Bronchus fibroblast of lung (primary cell): ENCODE data around the gene CALY. TPM values are rescaled to one million over a fixed set of nuclear protein-coding genes. Genes with fewer than 3 reads are reported as not detected.

ENCODE experiments used
- total RNA-seq: library from RNA; depleted of rRNA; stranded (reverse); fragments of >200 nt; gene quantifications from 2 replicates; pipeline ENCODE4 v1.2.3, GENCODE V29; 2015

CALY gene
- 1.0 TPM in 1 of 2 replicates, not detected in the other for total RNA-seq

DNA sequence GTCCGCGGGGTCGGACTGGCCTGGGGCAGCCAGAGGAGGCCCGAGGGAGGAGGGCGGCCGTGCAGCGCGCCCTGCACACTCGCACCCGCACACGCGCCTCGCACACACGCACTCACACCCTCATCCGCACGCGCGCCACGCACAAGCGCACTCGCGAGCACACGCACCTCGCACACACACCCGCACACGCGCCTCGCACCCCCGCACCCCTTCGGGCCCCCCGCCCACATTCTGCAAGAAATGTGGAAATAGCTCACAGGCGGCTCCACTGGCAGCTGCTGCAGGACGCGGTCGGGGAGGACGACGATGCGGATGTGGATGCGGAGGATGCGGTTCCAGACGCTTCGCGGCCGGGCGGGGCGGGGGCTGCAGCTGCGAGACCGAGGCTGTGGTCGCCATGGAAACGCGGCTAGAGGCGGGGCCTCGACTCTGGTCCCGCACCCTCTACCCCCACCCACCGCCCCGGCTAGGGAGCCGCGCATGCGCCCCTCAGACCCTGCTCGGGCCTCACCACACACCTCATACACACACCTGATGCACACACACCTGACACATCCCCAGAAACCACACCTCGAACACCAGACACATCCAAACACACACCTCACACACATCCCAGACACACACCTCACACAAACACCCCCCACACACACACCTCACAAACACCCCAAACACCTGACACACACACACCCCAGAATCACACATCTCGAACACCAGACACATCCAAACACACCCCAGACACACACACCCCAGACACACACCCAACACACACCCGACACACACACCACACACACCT, at the start of gene CALY:
Gene CALY, minus strand, starts transcription at position 320 of the 793 bp plus-strand sequence. CDS start 7,907 bp downstream, outside the sequence.

DNA sequence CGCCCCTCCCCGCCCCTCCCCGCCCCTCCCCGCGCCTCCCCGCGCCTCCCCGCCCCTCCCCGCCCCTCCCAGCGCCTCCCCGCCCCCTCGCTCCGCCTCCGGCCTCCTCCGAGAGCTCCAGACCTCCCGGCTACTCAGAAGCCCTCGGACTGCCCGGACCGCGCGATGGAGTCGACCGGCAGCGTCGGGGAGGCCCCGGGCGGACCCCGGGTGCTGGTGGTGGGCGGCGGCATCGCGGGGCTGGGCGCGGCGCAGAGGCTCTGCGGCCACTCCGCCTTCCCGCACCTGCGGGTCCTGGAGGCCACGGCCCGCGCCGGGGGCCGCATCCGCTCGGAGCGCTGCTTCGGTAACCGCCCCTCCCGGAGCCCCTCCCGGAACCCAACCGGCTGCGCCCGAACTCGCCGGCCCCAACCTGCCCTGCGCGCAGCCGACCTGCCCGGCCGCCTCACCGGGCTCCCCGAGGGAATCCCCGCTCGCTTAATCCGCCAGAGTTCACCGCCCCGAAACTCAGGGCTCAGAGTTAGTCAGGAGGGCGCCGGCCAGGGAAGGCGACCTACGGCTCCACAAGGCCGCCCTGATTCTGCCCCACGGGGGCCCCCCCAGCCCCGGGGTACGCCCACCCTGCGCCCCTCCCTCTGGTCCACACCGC, 42.6 kb upstream of the CALY start, which contains the start of gene PAOX:
Gene PAOX, plus strand, starts transcription at position 111 of the 649 bp plus-strand sequence. Its CDS starts 55 bp downstream, at position 166.

DNA sequence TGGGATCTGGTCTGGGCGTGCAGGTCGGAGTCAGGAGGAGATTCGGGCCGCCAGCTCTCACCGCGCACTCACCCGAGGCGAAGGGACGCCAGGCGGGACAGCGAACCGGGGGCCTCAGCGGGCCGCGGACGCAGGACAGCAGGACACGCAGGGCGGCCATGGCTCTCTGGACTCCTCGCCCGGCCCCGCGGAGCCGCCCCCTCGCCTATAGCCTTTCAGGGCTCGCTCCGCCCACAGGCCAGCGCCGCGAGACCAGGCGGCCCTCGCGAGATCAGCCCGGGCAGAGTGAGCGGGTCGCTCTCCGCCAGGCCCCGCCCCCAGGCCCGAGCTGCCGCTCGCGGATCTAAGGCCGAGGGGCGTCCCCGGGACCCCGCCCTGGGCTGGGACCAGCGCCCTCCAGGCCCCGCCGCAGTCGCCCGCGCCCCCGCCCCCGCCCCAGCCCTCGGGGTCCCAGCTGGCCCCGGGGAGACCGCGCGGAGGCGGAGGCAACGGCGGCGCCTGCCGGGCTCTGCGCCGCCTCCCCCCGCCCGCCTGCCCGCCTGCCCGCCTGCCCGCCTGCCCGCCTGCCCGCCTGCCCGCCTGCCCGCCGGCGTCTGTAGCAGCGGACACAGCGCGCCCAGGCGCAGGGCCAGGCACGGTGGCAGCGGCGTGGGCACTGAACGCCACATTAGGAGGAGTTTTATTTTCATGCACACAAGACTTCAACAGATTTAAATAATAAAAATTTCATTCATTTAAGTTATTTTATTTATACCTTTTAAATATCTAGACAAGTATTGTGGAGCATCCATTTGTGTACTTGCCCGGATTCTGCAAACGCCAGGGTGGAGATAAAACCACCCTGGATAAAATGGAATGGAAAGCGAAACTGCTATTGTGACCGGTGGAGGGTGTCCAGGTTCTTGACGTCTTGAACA, 36.7 kb upstream of the CALY start, which contains the start of gene ECHS1:
Gene ECHS1, minus strand, starts transcription at position 181 of the 917 bp plus-strand sequence. Its CDS starts 21 bp downstream, at position 160.

DNA sequence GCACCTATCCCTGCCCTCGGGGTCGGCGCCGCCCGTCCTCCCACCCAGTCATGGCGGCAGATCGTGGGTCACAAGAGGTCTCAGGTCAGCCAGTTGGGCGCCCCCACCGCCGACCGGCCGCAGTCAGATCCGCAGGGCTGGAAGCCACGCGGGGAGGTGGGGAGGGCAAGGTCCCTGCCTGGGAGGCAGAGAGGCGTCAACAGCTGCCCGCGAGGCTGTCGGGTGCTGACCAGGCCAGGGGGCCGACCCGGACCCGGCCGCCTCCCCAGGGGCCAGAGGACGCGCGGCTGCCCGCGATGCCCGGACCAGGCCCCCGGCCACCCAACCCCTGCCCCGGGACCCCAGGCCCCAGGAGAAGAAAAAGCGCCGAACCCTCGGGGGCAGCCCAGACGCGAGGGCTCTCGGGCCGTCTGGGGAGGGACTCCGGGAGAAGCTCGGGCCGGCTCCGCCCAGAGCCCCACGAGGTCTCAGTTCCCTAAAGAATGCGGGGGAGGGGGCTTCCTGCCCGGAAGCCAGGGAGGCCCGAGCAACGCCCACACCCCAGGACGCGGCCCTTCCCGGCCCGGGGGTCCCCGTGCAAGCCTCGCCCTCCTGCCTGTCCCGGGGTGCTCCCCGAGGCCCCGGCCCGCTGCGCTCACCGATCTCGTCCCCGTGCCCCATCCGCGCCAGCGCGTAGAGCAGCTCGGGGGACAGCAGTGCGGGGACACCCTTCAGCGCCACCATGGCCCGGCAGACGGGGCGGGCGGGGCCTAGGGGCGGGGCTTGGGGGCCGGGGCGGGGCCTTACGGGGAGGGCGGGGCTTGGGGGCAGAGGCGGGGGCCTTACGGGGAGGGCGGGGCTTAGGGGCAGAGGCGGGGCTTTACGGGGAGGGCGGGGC, 20.8 kb upstream of the CALY start, which contains the start of gene FUOM:
Gene FUOM, minus strand, starts transcription at position 735 of the 877 bp plus-strand sequence. Its CDS starts 12 bp downstream, at position 723.

GRCh38 chr10:133308421-133309099, 28.1 kb downstream of the CALY start, which contains the start of the genes TUBGCP2 and ZNF511:
Gene TUBGCP2, minus strand, starts transcription at chr10:133308872. Its CDS starts 5,931 bp downstream, at chr10:133302941.
Gene ZNF511, plus strand, starts transcription at chr10:133308914. Its CDS starts 30 bp downstream, at chr10:133308944.

GRCh38 chr10:133276435-133277201, 60.1 kb downstream of the CALY start, which contains the start of gene ADAM8:
Gene ADAM8, minus strand, starts transcription at chr10:133276868. Its CDS starts 51 bp downstream, at chr10:133276817.

Other genes starting within 250 kb of the CALY start
- not detected in 2 replicates for gene ADGRA1, start 249.0 kb downstream of the CALY start, total RNA-seq
- gene KNDC1, start 176.7 kb downstream of the CALY start, total RNA-seq, result 0.15 and 0.17 TPM in 2 replicates
- gene UTF1, start 106.7 kb downstream of the CALY start, total RNA-seq, result not detected in 2 replicates
- not detected in 2 replicates for gene VENTX, start 99.0 kb downstream of the CALY start, total RNA-seq
- gene ADAM8, start 60.0 kb downstream of the CALY start, total RNA-seq, result 1.2 and 2.0 TPM in 2 replicates
- gene TUBGCP2, start 28.0 kb downstream of the CALY start, total RNA-seq, result 60.2 and 62.2 TPM in 2 replicates
- gene ZNF511, start 28.0 kb downstream of the CALY start, total RNA-seq, result 59.2 and 59.7 TPM in 2 replicates
- gene PRAP1, start 10.5 kb upstream of the CALY start, total RNA-seq, result not detected in 2 replicates
- gene FUOM, start 21.1 kb upstream of the CALY start, total RNA-seq, result 24.9 and 32.7 TPM in 2 replicates
- 94.8 and 105 TPM in 2 replicates for gene ECHS1, start 36.5 kb upstream of the CALY start, total RNA-seq
- gene PAOX, start 42.4 kb upstream of the CALY start, total RNA-seq, result 4.4 and 4.6 TPM in 2 replicates
- 34.3 and 34.8 TPM in 2 replicates for gene MTG1, start 57.3 kb upstream of the CALY start, total RNA-seq
- gene SPRN, start 87.7 kb upstream of the CALY start, total RNA-seq, result 0.59 and 1.2 TPM in 2 replicates
- gene SCART1, start 117.0 kb upstream of the CALY start, total RNA-seq, result 0.15 and 0.34 TPM in 2 replicates
- gene CYP2E1, start 190.5 kb upstream of the CALY start, total RNA-seq, result not detected in 2 replicates
- not detected in 2 replicates for gene SYCE1, start 228.7 kb upstream of the CALY start, total RNA-seq